Trophoblast cell (in vitro differentiated cells and primary cell): ENCODE measurements around the gene MSANTD4.

Experiments
- DNase-seq, 2 donors: peaks; one replicate each; pipeline ENCODE4 v3.0.0-alpha.2; 2016
- H2AFZ ChIP-seq: 2 replicates; pipeline ENCODE4 v1.6.1; 2013; ENCODE audit warnings: low read length, moderate library complexity, mild to moderate bottlenecking; ENCODE audit not compliant: insufficient read depth, poor library complexity
- H2AK5ac ChIP-seq: 2 replicates; pipeline ENCODE4 v1.6.1; 2013; ENCODE audit warnings: mild to moderate bottlenecking, low read length
- H2BK120ac ChIP-seq: 2 replicates; pipeline ENCODE4 v1.6.1; 2013; ENCODE audit warnings: low read length, mild to moderate bottlenecking, moderate library complexity; ENCODE audit not compliant: insufficient read depth, poor library complexity
- H2BK12ac ChIP-seq: 2 replicates; pipeline ENCODE4 v1.6.1; 2013; ENCODE audit warnings: mild to moderate bottlenecking, low read length, moderate library complexity
- H2BK5ac ChIP-seq: 2 replicates; pipeline ENCODE4 v1.6.1; 2013; ENCODE audit warnings: low read length, low read depth, moderate library complexity, mild to moderate bottlenecking; ENCODE audit not compliant: poor library complexity
- H3K14ac ChIP-seq: 2 replicates; pipeline ENCODE4 v1.6.1; 2013; ENCODE audit warnings: mild to moderate bottlenecking, low read length
- H3K18ac ChIP-seq: 2 replicates; pipeline ENCODE4 v1.6.1; 2013; ENCODE audit warnings: mild to moderate bottlenecking, low read length
- H3K23ac ChIP-seq: 2 replicates; pipeline ENCODE4 v1.6.1; 2013; ENCODE audit warnings: low read length
- H3K27ac ChIP-seq: 2 replicates; pipeline ENCODE4 v1.5.1; 2013; ENCODE audit warnings: low read depth, mild to moderate bottlenecking, inconsistent platforms, low read length, moderate library complexity
- H3K27me3 ChIP-seq: 2 replicates; pipeline ENCODE4 v1.6.1; 2013; ENCODE audit warnings: inconsistent platforms, mild to moderate bottlenecking, low read length, moderate library complexity; ENCODE audit not compliant: insufficient read depth
- H3K36me3 ChIP-seq, 2 experiments: 1 replicate in 1 of 2; 2 replicates in 1 of 2; pipeline ENCODE4 v1.6.1; 2013; ENCODE audit warnings: low read length in 2 of 2, mild to moderate bottlenecking in 2 of 2, moderate library complexity in 1 of 2; ENCODE audit not compliant: insufficient read depth in 2 of 2, control insufficient read depth in 1 of 2
- H3K4ac ChIP-seq: 2 replicates; pipeline ENCODE4 v1.6.1; 2013; ENCODE audit warnings: low read depth, mild to moderate bottlenecking, low read length, moderate library complexity
- H3K4me1 ChIP-seq, 2 experiments: 1 replicate in 1 of 2; 2 replicates in 1 of 2; pipeline ENCODE4 v1.6.1; 2013; ENCODE audit warnings: low read length in 2 of 2, mild to moderate bottlenecking in 2 of 2, moderate library complexity in 1 of 2; ENCODE audit not compliant: insufficient read depth in 2 of 2, control insufficient read depth in 1 of 2
- H3K4me2 ChIP-seq: 2 replicates; pipeline ENCODE4 v1.6.1; 2013; ENCODE audit warnings: inconsistent platforms, mild to moderate bottlenecking, low read length, moderate library complexity
- H3K4me3 ChIP-seq: 2 replicates; pipeline ENCODE4 v1.5.1; 2013; ENCODE audit warnings: mild to moderate bottlenecking, low read depth, low read length, inconsistent platforms
- H3K79me1 ChIP-seq: one replicate; pipeline ENCODE4 v1.6.1; 2013; ENCODE audit warnings: low read length
- H3K79me2 ChIP-seq: 2 replicates; pipeline ENCODE4 v1.6.1; 2013; ENCODE audit warnings: low read length, mild to moderate bottlenecking; ENCODE audit not compliant: control insufficient read depth, insufficient read depth, poor library complexity
- H3K9ac ChIP-seq: 2 replicates; pipeline ENCODE4 v1.6.1; 2013; ENCODE audit warnings: mild to moderate bottlenecking, low read length
- H3K9me3 ChIP-seq: 2 replicates; pipeline ENCODE4 v1.6.1; 2013; ENCODE audit warnings: low read depth, mild to moderate bottlenecking, control low read depth, inconsistent platforms, low read length; ENCODE audit not compliant: insufficient read depth
- H4K12ac ChIP-seq: 2 replicates; pipeline ENCODE4 v1.6.1; 2013; ENCODE audit warnings: low read depth, mild to moderate bottlenecking, low read length, moderate library complexity
- H4K8ac ChIP-seq: 2 replicates; pipeline ENCODE4 v1.6.1; 2013; ENCODE audit warnings: low read depth, mild to moderate bottlenecking, low read length, moderate library complexity
- H4K91ac ChIP-seq: one replicate; pipeline ENCODE4 v1.6.1; 2013; ENCODE audit warnings: low read depth, mild to moderate bottlenecking, low read length, moderate library complexity
- WGBS: extraction: QIAGEN DNeasy Blood & Tissue Kit; methylation state at CpG from one replicate; pipeline ENCODE4 v1.1.7; 2013; ENCODE audit warnings: missing lambda C conversion rate; ENCODE audit not compliant: insufficient read length, insufficient coverage; ENCODE audit errors: extremely low coverage; 5-methylcytosine and 5-hydroxymethylcytosine counted together

Gene MSANTD4

GRCh38 chr11:106031936-106032335, 9.9 kb upstream of the MSANTD4 start:
- Histone ChIP-seq H4K91ac (no peak overlapping the region), H3K79me2 (no peaks in the 10 kb centered on the region), H4K12ac (no peak overlapping the region), H3K14ac (no peak overlapping the region), H3K36me3 (no peaks in the 10 kb centered on the region), H4K8ac (no peak overlapping the region), H3K27ac (no peak overlapping the region), H3K4me2 (no peak overlapping the region), H3K4me3 (no peak overlapping the region), H3K9me3 (no peaks in the 10 kb centered on the region), H2AFZ (no peak overlapping the region), H3K18ac (no peak overlapping the region), H3K4ac (no peak overlapping the region), H3K79me1 (no peaks in the 10 kb centered on the region), H3K9ac (no peak overlapping the region), H2AK5ac (no peak overlapping the region), H2BK120ac (no peak overlapping the region), H3K23ac (no peak overlapping the region), H3K4me1 (no peaks in the 10 kb centered on the region), H3K27me3 (no peaks in the 10 kb centered on the region), H2BK12ac (no peak overlapping the region), H2BK5ac (no peak overlapping the region)
- WGBS = no CpG with 5 or more reads among the region's 3 CpGs
- no peak for DNase-seq

- Histone ChIP-seq H3K36me3 (no peaks in the 10 kb centered on the region), H3K4me2 (no peak overlapping the region), H3K23ac (no peak overlapping the region), H3K9me3 (no peaks in the 10 kb centered on the region), H2AFZ (no peak overlapping the region), H3K18ac (no peak overlapping the region), H2BK12ac (no peak overlapping the region), H3K79me2 (no peaks in the 10 kb centered on the region), H4K91ac (no peak overlapping the region), H2AK5ac (no peak overlapping the region), H4K8ac (no peak overlapping the region), H2BK120ac (no peak overlapping the region), H3K79me1 (no peaks in the 10 kb centered on the region), H3K27me3 (no peaks in the 10 kb centered on the region), H3K9ac (no peak overlapping the region), H3K14ac (no peak overlapping the region), H3K4me1 (no peaks in the 10 kb centered on the region), H2BK5ac (no peak overlapping the region), H3K27ac (no peak overlapping the region), H4K12ac (no peak overlapping the region), H3K4ac (no peak overlapping the region), H3K4me3 (no peak overlapping the region)
- peak; percentile 4 to 72 for DNase-seq
- no CpG with 5 or more reads among the region's 2 CpGs for WGBS
Measured at GRCh38 chr11:106031202-106031810, 9.3 kb upstream of the MSANTD4 start.

- H3K9ac ChIP-seq = no peak overlapping the region
- whole genome bisulfite sequencing = no CpG with 5 or more reads among the region's 4 CpGs
- H4K12ac ChIP-seq = no peak overlapping the region
- H3K4me2 ChIP-seq = no peak overlapping the region
- H3K4ac ChIP-seq = no peak overlapping the region
- H3K79me2 ChIP-seq = no peaks in the 10 kb centered on the region
- no peak overlapping the region for H3K23ac ChIP-seq
- no peaks in the 10 kb centered on the region for H3K79me1 ChIP-seq
- no peak overlapping the region for H2AK5ac ChIP-seq
- H2BK120ac ChIP-seq = no peak overlapping the region
- H3K27ac ChIP-seq = no peak overlapping the region
- no peaks in the 10 kb centered on the region for H3K36me3 ChIP-seq
- H3K18ac ChIP-seq = no peak overlapping the region
- H2BK12ac ChIP-seq = no peak overlapping the region
- DNase-seq = no peak
- no peak overlapping the region for H4K8ac ChIP-seq
- no peak overlapping the region for H2AFZ ChIP-seq
- H3K4me1 ChIP-seq = no peaks in the 10 kb centered on the region
- no peaks in the 10 kb centered on the region for H3K27me3 ChIP-seq
- H3K14ac ChIP-seq = no peak overlapping the region
- H3K9me3 ChIP-seq = no peaks in the 10 kb centered on the region
- no peak overlapping the region for H2BK5ac ChIP-seq
- H4K91ac ChIP-seq = no peak overlapping the region
- no peak overlapping the region for H3K4me3 ChIP-seq
Measured at GRCh38 chr11:106030609-106031008, 8.6 kb upstream of the MSANTD4 start.

- H2BK5ac ChIP-seq = no peak overlapping the region
- H3K9me3 ChIP-seq = no peaks in the 10 kb centered on the region
- H3K79me2 ChIP-seq = peaks cover 4% of the 10 kb centered on the region
- H3K14ac ChIP-seq = peak overlapping the region; percentile 74
- no peak overlapping the region for H3K9ac ChIP-seq
- H4K8ac ChIP-seq = peak overlapping the region; percentile 90
- H2AK5ac ChIP-seq = no peak overlapping the region
- peak overlapping the region; percentile 60 for H3K4me2 ChIP-seq
- peaks cover 4% of the 10 kb centered on the region for H3K79me1 ChIP-seq
- H3K27me3 ChIP-seq = no peaks in the 10 kb centered on the region
- H2BK120ac ChIP-seq = no peak overlapping the region
- H4K12ac ChIP-seq = no peak overlapping the region
- H2AFZ ChIP-seq = peak overlapping the region; percentile 96
- H3K4me3 ChIP-seq = peak overlapping the region; percentile 66
- no peak overlapping the region for H4K91ac ChIP-seq
- no peak for DNase-seq
- H3K36me3 ChIP-seq = no peaks in the 10 kb centered on the region
- 100% methylated on average over 2 of the region's 7 CpGs for WGBS
- H3K18ac ChIP-seq = no peak overlapping the region
- H3K27ac ChIP-seq = no peak overlapping the region
- H2BK12ac ChIP-seq = no peak overlapping the region
- H3K23ac ChIP-seq = no peak overlapping the region
- H3K4ac ChIP-seq = no peak overlapping the region
- no peaks in the 10 kb centered on the region for H3K4me1 ChIP-seq
Measured at GRCh38 chr11:106022795-106023275, 795 bp upstream of the MSANTD4 start.
